ENCODE data around the gene GARS1. TPM values are rescaled to one million over a fixed set of nuclear protein-coding genes. Genes with fewer than 3 reads are reported as not detected.

GARS1 gene
- total and polyA plus RNA-seq, 2 experiments from 2014 or later = 313 to 471 TPM

- in situ Hi-C loops (cut with MboI) = no loop called here
- Histone ChIP-seq H3K27ac (no peak overlapping the region), H3K9ac (no peak overlapping the region), H3K79me2 (ENCODE audit: insufficient read depth) (no peaks in the 10 kb centered on the region), H3K9me2 (ENCODE audit: insufficient read depth) (no peaks in the 10 kb centered on the region), H3F3A (ENCODE audit: insufficient read depth) (no peaks in the 10 kb centered on the region), H3K4me3 (no peak overlapping the region), H3K4me1 (ENCODE audit: insufficient read depth) (no peaks in the 10 kb centered on the region), H3K27me3 (replicated peaks; ENCODE audit: insufficient read depth) (peaks cover 74% of the 10 kb centered on the region), H3K9me3 (ENCODE audit: low read depth) (no peaks in the 10 kb centered on the region), H3K36me3 (ENCODE audit: low read depth) (no peaks in the 10 kb centered on the region), H3K4me2 (ENCODE audit: unreplicated experiment) (no peak overlapping the region), H2AFZ (no peak overlapping the region), H4K20me1 (ENCODE audit: insufficient read depth) (no peaks in the 10 kb centered on the region)
- 86 to 87% methylated on average over 2 of the region's 2 CpGs for WGBS, 2 experiments (ENCODE audit: low coverage in 1 of 2, low lambda C conversion rate in 2 of 2, missing lambda C conversion rate in 2 of 2)
- TF ChIP-seq EZH2phosphoT487 (IDR thresholded peaks at IDR 0.05; ENCODE audit: insufficient read depth, low read depth) (no peak), EZH2 (IDR thresholded peaks at IDR 0.05; ENCODE audit: insufficient read depth, poor library complexity, severe bottlenecking) (no peak)
- DNase-seq = no peak
Measured at GRCh38 chr7:30678805-30679204, 84.1 kb downstream of the GARS1 start.

DNA sequence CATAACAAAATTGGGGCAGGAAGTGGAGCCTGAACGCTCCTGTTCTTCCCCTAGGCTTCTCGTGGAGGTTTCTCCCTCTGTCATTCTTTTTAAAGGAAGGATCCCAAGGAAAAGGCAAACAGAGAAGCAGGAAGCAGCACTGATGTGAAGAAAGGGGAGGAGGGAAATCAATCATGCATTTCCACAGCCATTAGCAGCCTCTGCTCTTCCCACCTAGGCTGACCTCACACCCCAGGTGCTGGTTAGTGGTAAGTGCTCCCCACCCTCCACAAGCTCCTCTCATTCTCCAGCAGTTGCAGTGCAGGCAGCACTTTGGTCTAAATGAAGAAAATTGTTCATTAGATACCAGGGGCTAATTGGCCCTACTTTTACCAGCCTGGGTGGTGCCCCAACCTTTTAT, 85.0 kb downstream of the GARS1 start:
- H3K4me1 ChIP-seq (ENCODE audit: insufficient read depth) = no peaks in the 10 kb centered on the region
- 0% methylated on average over 2 of the region's 2 CpGs for WGBS, 2 experiments (ENCODE audit: low coverage in 1 of 2, low lambda C conversion rate in 2 of 2, missing lambda C conversion rate in 2 of 2)
- no peak overlapping the region for H3K27ac ChIP-seq
- no peaks in the 10 kb centered on the region for H3K36me3 ChIP-seq (ENCODE audit: low read depth)
- in situ Hi-C loops (cut with MboI) = no loop called here
- no peaks in the 10 kb centered on the region for H3K79me2 ChIP-seq (ENCODE audit: insufficient read depth)
- no peaks in the 10 kb centered on the region for H3K9me3 ChIP-seq (ENCODE audit: low read depth)
- DNase-seq = no peak
- H3K27me3 ChIP-seq (replicated peaks; ENCODE audit: insufficient read depth) = peaks cover 82% of the 10 kb centered on the region
- no peaks in the 10 kb centered on the region for H4K20me1 ChIP-seq (ENCODE audit: insufficient read depth)
- TF ChIP-seq EZH2 (IDR thresholded peaks at IDR 0.05; ENCODE audit: insufficient read depth, poor library complexity, severe bottlenecking) (no peak), EZH2phosphoT487 (IDR thresholded peaks at IDR 0.05; ENCODE audit: insufficient read depth, low read depth) (no peak)
- no peak overlapping the region for H2AFZ ChIP-seq
- H3F3A ChIP-seq (ENCODE audit: insufficient read depth) = no peaks in the 10 kb centered on the region
- H3K9ac ChIP-seq = no peak overlapping the region
- H3K4me2 ChIP-seq (ENCODE audit: unreplicated experiment) = no peak overlapping the region
- H3K4me3 ChIP-seq = no peak overlapping the region
- H3K9me2 ChIP-seq (ENCODE audit: insufficient read depth) = no peaks in the 10 kb centered on the region

DNA sequence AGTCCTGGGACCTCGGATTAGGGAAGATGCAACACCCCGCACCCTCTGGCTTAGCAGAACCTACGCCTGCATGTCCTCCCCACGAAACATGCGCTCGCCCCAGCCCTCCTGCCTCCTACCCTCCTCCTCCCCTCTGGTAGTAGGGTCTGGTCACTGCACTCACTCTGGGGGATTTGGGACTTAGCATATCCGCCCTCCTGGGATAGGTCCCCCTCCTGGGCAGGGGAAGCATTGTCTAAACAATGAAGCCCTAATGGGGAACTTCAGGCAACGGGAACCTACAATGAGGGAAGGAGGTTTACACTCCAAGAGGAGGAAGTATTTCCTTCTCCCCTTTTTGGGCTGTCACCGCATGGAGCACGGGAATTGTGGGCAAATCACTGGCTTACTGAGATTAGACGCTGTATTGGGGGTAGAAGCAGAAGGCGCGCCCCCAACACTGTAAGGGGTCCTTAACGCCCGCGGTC, 86.7 kb downstream of the GARS1 start:
- Histone ChIP-seq H3K9me3 (ENCODE audit: low read depth) (no peaks in the 10 kb centered on the region), H3F3A (ENCODE audit: insufficient read depth) (no peaks in the 10 kb centered on the region), H3K4me3 (no peak overlapping the region), H3K9me2 (ENCODE audit: insufficient read depth) (no peaks in the 10 kb centered on the region), H2AFZ (no peak overlapping the region), H3K27ac (no peak overlapping the region), H3K79me2 (ENCODE audit: insufficient read depth) (no peaks in the 10 kb centered on the region), H4K20me1 (ENCODE audit: insufficient read depth) (no peaks in the 10 kb centered on the region), H3K36me3 (ENCODE audit: low read depth) (no peaks in the 10 kb centered on the region), H3K4me1 (ENCODE audit: insufficient read depth) (no peaks in the 10 kb centered on the region), H3K9ac (no peak overlapping the region), H3K27me3 (replicated peaks; ENCODE audit: insufficient read depth) (peaks cover 87% of the 10 kb centered on the region), H3K4me2 (ENCODE audit: unreplicated experiment) (no peak overlapping the region)
- DNase-seq = no peak
- in situ Hi-C loops (cut with MboI) = no loop called here
- TF ChIP-seq EZH2phosphoT487 (IDR thresholded peaks at IDR 0.05; ENCODE audit: insufficient read depth, low read depth) (no peak), EZH2 (IDR thresholded peaks at IDR 0.05; ENCODE audit: insufficient read depth, poor library complexity, severe bottlenecking) (peak; percentile 39)
- 8 to 16% methylated on average over 13 to 16 of the region's 16 CpGs for WGBS, 2 experiments (ENCODE audit: low coverage in 1 of 2, low lambda C conversion rate in 2 of 2, missing lambda C conversion rate in 2 of 2)

DNA sequence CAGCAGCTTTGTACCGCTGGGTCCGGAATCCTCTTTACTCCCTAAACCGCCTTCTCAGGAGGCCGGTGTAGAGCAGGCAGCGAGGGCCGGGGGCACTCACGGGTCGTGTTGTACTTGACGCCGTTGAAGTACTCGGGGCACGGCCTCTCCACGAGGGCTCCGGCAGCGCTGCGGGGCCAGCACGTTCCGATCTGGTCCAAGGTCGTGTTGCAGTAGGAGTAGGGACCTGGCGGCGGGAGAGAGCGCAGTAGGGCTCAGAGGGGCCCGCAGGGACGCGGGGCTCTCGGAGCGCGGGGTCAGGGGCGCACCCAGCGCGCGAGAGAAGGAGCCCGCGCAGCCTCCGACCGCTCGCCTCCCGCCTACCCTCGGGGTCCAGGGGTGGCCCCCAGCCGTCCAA, 87.1 kb downstream of the GARS1 start:
- no peaks in the 10 kb centered on the region for H3K4me1 ChIP-seq (ENCODE audit: insufficient read depth)
- no peaks in the 10 kb centered on the region for H4K20me1 ChIP-seq (ENCODE audit: insufficient read depth)
- in situ Hi-C loops (cut with MboI) = no loop called here
- peaks cover 85% of the 10 kb centered on the region for H3K27me3 ChIP-seq (replicated peaks; ENCODE audit: insufficient read depth)
- 3 to 5% methylated on average over 33 to 40 of the region's 40 CpGs for WGBS, 2 experiments (ENCODE audit: low coverage in 1 of 2, low lambda C conversion rate in 2 of 2, missing lambda C conversion rate in 2 of 2)
- TF ChIP-seq EZH2phosphoT487 (IDR thresholded peaks at IDR 0.05; ENCODE audit: insufficient read depth, low read depth) (no peak), EZH2 (IDR thresholded peaks at IDR 0.05; ENCODE audit: insufficient read depth, poor library complexity, severe bottlenecking) (peak; percentile 49)
- H3K36me3 ChIP-seq (ENCODE audit: low read depth) = no peaks in the 10 kb centered on the region
- H3K27ac ChIP-seq = no peak overlapping the region
- peak overlapping the region; percentile 11 for H3K4me2 ChIP-seq (ENCODE audit: unreplicated experiment)
- no peak overlapping the region for H3K9ac ChIP-seq
- no peak overlapping the region for H3K4me3 ChIP-seq
- no peaks in the 10 kb centered on the region for H3K9me3 ChIP-seq (ENCODE audit: low read depth)
- H3K79me2 ChIP-seq (ENCODE audit: insufficient read depth) = no peaks in the 10 kb centered on the region
- DNase-seq = peak; percentile 8
- no peak overlapping the region for H2AFZ ChIP-seq
- H3F3A ChIP-seq (ENCODE audit: insufficient read depth) = no peaks in the 10 kb centered on the region
- no peaks in the 10 kb centered on the region for H3K9me2 ChIP-seq (ENCODE audit: insufficient read depth)
